Epithelial cell of proximal tubule (primary cell): Measurements from ENCODE around the gene BAIAP2. TPM values are rescaled to one million over a fixed set of nuclear protein-coding genes. Genes with fewer than 3 reads are reported as not detected.

Experiments used
- DNase-seq: peaks from one replicate; pipeline ENCODE4 v3.0.0-alpha.2; 2011; ENCODE audit warnings: low read depth
- H3K4me3 ChIP-seq: 2 replicates; pipeline ENCODE4 v1.5.1; 2011; ENCODE audit warnings: low read depth, mild to moderate bottlenecking, low read length
- total RNA-seq: library from RNA; depleted of rRNA; stranded (reverse); fragments of >200 nt; gene quantifications from 2 replicates; pipeline ENCODE4 v1.2.3, GENCODE V29; 2015
- TF ChIP-seq, protein P1 (sequence below): conservative IDR thresholded peaks from 2 replicates; pipeline ENCODE4 v1.5.1; 2012; ENCODE audit warnings: low read depth, mild to moderate bottlenecking, low read length

The BAIAP2 gene
- total RNA-seq, 1 donor from 2014 or later = 44.0 TPM

- no peak overlapping the region for H3K4me3 ChIP-seq
- TF ChIP-seq, protein P1, sequence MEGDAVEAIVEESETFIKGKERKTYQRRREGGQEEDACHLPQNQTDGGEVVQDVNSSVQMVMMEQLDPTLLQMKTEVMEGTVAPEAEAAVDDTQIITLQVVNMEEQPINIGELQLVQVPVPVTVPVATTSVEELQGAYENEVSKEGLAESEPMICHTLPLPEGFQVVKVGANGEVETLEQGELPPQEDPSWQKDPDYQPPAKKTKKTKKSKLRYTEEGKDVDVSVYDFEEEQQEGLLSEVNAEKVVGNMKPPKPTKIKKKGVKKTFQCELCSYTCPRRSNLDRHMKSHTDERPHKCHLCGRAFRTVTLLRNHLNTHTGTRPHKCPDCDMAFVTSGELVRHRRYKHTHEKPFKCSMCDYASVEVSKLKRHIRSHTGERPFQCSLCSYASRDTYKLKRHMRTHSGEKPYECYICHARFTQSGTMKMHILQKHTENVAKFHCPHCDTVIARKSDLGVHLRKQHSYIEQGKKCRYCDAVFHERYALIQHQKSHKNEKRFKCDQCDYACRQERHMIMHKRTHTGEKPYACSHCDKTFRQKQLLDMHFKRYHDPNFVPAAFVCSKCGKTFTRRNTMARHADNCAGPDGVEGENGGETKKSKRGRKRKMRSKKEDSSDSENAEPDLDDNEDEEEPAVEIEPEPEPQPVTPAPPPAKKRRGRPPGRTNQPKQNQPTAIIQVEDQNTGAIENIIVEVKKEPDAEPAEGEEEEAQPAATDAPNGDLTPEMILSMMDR = no peak
- no peak for DNase-seq
Measured at GRCh38 chr17:81062014-81062780, 27.2 kb downstream of the BAIAP2 start.

DNA sequence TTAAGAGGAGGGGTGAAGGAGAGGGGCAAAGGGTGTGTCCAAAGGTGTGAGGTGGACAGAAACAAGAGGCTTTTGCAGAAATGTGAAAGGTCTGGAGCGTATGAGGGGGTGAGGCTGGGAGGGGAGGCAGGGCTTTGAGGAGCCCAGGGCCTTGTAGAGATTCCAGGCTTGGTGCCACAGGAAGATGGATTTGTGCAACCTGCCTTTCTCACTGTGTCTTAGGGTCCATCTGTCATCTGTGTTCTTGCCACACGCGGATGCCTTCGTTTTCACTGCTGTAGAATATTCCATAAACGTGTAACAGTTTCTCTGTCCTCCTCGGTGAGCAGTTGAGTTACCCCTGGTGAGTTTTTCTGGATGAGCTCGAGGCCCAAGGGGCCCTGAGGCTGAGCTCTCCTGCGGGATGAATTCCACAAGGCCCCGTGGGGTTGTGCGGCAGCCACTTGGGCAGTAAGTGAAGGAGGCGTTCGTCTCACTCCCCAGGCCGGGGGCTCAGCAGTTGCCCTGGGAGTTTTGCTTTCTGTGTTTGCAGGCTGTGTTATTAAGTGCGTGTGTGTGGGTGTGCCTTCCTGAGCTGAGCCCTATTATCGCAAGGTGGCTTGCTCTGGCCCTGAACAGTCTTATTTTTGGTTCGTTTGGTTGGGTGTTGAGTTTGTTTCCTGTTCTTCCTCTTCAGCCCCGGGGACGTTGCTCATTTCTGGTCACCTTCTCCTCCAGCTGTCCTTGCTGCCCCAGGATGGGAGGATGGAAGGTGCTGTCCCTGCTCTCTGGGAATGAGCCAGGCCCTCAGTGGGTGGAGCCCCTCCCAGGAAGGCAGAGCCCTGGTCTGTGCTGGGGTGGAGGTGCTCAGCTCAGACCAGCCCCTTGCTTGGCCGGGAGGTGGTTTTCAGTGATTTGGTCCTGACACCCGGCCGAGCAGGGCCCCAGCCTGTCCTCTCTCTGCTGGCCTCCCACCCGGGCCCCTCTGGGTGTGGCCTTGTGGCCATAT, 28.4 kb downstream of the BAIAP2 start:
- DNase-seq = no peak
- TF ChIP-seq, protein P1 = no peak
- no peak overlapping the region for H3K4me3 ChIP-seq

DNA sequence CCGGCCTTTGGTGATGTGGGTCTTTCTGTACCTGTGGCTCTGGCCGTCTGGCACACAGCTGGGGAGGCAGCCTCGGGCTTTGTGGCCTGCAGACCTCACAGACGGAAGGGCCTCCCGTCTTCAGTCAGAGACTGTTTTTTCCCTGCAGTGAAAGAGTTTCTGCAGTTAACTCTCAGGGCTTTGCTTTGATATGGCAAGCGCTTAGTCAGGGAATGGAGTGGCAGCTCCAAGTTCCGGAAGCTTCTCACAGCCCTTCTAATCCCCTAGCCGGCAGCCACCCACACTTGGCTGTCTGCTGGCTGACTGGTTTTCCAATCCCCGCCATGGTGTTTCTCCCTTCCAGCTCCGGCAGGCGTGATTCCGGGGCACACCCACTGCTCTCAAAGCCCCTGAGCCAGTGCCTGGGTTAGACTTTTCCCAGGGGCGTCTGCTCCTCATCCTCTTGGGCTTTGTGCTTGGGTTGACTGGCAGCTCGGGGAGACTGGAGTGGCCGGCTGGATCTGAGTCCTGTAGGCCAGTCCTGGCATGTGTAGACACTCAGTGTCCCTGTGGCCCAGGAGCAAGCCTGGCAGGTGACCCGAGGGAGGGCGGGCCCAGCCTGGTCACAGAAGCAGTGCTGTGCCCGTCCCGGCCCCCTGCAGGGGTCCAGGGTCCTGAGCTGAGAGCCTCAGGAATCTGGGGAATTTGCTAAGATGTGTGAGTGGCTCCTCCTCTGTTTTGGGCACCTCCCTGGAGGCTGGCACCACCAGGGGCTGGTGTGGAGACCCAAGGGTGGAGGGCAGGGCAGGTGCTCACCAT, 29.9 kb downstream of the BAIAP2 start:
- no peak for DNase-seq
- TF ChIP-seq, protein P1 = no peak
- no peak overlapping the region for H3K4me3 ChIP-seq

DNA sequence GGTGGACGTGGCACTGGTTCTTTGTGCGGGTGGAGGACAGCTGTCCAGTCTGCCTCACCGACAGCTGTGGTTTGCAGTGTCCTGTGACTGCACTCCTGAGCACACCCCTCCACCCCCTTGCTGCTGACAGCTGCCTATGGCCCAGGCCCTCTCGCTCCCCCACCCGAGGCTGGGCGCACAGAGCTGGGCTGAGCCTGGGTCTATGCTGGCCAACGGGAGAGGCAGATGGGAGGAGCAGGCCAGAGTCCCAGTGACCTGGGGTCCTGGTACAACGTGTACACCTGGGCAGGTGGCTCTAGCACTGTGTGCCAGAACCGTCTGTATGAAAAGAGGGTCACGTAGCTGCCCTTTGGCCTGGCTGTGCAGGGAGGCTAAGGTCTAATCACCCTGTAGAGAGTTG, 30.5 kb downstream of the BAIAP2 start:
- TF ChIP-seq, protein P1 = no peak
- DNase-seq = no peak
- H3K4me3 ChIP-seq = no peak overlapping the region

DNA sequence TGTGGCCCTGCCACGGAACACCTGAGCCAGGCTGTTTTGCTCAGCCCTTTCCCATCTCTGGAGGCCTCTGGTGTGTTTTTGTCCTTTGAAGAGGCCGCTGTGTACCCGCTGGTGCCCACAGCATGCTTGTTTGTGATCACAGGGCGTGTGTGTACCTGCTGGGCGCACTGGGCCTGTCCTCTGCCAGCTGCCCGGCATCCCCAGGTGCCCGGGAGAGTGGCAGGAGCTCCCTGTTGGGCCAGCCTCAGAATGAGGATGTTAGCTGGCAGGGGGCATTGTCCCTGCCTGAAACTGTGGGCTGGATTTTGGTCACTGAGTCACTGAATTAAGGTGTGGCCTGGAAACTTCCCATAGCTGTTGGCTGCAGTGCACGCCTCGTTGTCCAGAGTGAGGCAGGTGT, 31.1 kb downstream of the BAIAP2 start:
- DNase-seq = no peak
- no peak overlapping the region for H3K4me3 ChIP-seq
- TF ChIP-seq, protein P1 = no peak

GRCh38 chr17:81066771-81067315, 31.9 kb downstream of the BAIAP2 start:
- DNase-seq = no peak
- H3K4me3 ChIP-seq = no peak overlapping the region
- TF ChIP-seq, protein P1 = no peak
